ENCODE results near the gene EMSY. TPM values are rescaled to one million over a fixed set of nuclear protein-coding genes. Genes with fewer than 3 reads are reported as not detected.

EMSY gene
- total RNA-seq, 3 donors from 2014 or later: 22.9 to 71.3 (median 43.9) TPM

DNA sequence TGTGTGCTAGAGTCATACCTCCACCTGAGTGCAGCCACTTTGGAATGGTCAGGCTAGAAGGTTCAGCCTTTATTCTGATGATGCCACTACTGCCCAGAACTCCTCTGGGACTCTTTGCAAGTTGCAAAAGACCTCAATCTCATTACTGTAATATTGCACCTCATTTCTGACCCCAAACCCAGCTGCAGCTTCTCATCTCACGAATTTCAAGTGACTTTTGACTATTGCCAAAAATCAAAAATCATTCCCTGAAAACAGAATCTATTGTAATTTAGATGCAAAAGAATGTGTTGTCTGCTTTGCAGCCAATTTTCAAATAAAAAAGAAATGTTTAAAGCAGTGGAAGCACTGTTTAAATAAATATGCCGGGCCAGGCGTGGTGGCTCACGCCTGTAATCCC is 38.5 kb upstream of the EMSY start:
- Histone ChIP-seq H3K4me3 (no peak overlapping the region), H3K27ac (no peak overlapping the region), H3K27me3 (no peaks in the 10 kb centered on the region), H3K36me3 (no peaks in the 10 kb centered on the region), H3K9me3 (no peaks in the 10 kb centered on the region), H3K4me1 (no peaks in the 10 kb centered on the region)
- TF ChIP-seq POLR2A (IDR thresholded peaks at IDR 0.05) (no peak), POLR2AphosphoS5 (IDR thresholded peaks at IDR 0.05) (no peak)
- TF ChIP-seq, protein P1, sequence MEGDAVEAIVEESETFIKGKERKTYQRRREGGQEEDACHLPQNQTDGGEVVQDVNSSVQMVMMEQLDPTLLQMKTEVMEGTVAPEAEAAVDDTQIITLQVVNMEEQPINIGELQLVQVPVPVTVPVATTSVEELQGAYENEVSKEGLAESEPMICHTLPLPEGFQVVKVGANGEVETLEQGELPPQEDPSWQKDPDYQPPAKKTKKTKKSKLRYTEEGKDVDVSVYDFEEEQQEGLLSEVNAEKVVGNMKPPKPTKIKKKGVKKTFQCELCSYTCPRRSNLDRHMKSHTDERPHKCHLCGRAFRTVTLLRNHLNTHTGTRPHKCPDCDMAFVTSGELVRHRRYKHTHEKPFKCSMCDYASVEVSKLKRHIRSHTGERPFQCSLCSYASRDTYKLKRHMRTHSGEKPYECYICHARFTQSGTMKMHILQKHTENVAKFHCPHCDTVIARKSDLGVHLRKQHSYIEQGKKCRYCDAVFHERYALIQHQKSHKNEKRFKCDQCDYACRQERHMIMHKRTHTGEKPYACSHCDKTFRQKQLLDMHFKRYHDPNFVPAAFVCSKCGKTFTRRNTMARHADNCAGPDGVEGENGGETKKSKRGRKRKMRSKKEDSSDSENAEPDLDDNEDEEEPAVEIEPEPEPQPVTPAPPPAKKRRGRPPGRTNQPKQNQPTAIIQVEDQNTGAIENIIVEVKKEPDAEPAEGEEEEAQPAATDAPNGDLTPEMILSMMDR (IDR thresholded peaks at IDR 0.05): no peak
- intact Hi-C loops (cut with DNase I; ENCODE audit: low total_unique reads): no loop called here
- DNase-seq (ENCODE audit: low spot score in 2 of 2): no peak

DNA sequence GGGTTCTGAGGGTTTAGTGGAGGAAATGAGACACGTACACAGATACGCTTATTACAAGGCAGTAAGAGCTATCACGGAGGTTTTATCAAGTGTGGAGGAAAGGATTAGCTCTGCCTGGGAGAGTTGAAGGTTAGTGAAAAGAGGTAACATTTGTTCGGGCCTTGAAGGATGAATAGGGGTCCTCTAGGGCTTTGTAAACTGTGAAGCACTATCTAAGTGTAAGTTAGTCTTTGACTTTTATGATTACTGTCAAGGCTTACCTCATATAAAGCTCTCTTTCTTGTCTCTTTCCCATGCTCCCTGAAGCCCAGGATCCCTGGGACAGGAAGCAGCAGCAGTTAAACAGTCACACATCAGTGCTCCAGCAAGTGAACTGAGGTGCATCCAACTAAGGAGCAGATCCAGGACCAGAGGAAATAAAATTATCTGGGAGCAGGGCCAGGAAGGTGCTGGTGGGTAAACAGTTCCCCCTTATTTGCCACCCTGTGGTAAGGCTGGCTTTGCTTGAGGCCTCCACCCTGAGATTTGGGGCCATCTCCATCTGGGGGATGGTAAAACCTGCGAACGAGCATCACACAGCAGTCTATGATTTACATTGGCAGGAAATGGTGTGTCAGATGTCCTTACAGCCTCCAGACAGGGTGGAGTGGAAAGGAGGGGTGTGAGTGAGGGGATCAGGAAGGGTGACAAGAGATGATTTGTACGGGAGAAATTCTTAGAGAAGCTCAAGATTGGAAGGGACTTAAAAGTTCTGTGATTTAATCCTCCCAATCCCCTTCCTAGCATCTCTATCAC is 36.5 kb upstream of the EMSY start:
- DNase-seq (ENCODE audit: low spot score in 2 of 2): no peak
- H3K27me3 ChIP-seq: no peaks in the 10 kb centered on the region
- no peak overlapping the region for H3K27ac ChIP-seq
- H3K4me1 ChIP-seq: no peaks in the 10 kb centered on the region
- no peaks in the 10 kb centered on the region for H3K36me3 ChIP-seq
- intact Hi-C loops (cut with DNase I; ENCODE audit: low total_unique reads): no loop called here
- H3K9me3 ChIP-seq: no peaks in the 10 kb centered on the region
- no peak overlapping the region for H3K4me3 ChIP-seq
- TF ChIP-seq, protein P1 (IDR thresholded peaks at IDR 0.05): no peak
- TF ChIP-seq POLR2A (IDR thresholded peaks at IDR 0.05) (no peak), POLR2AphosphoS5 (IDR thresholded peaks at IDR 0.05) (no peak)

GRCh38 chr11:76410851-76411357 is 33.9 kb upstream of the EMSY start:
- Histone ChIP-seq H3K9me3 (no peaks in the 10 kb centered on the region), H3K27me3 (no peaks in the 10 kb centered on the region)
- intact Hi-C loops (cut with DNase I; ENCODE audit: low total_unique reads): no loop called here

DNA sequence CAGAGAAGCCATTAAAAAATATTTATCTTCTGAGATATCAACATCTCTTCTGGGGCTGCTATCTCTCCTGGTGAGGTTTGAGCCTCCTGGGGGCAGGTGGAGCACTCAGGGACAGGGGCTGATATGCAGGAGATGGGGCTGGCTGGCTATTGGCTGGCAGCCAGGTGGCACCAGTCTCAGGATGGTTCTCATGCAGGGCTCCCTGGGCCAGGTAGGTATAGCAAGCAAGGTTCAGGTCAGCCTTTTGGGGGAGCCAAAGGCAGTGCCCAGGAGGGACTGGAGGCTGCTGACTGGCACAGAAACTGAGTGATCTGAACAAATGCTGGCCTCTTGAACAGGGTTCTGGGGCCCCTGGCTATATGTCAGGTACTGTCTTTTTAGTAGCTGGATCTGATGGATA is 29.7 kb upstream of the EMSY start:
- Histone ChIP-seq H3K36me3 (no peaks in the 10 kb centered on the region), H3K9me3 (no peaks in the 10 kb centered on the region), H3K4me3 (no peak overlapping the region), H3K27me3 (no peaks in the 10 kb centered on the region), H3K27ac (no peak overlapping the region), H3K4me1 (no peaks in the 10 kb centered on the region)
- TF ChIP-seq, protein P1 (IDR thresholded peaks at IDR 0.05): no peak
- TF ChIP-seq POLR2AphosphoS5 (IDR thresholded peaks at IDR 0.05): no peak
- DNase-seq (ENCODE audit: low spot score in 2 of 2): no peak
- intact Hi-C loops (cut with DNase I; ENCODE audit: low total_unique reads): no loop called here

More at GRCh38 chr11:76410851-76411357, 33.9 kb upstream of the EMSY start:
- no peak overlapping the region for H3K4me3 ChIP-seq
- H3K4me1 ChIP-seq: no peaks in the 10 kb centered on the region
- H3K27ac ChIP-seq: no peak overlapping the region
- H3K36me3 ChIP-seq: no peaks in the 10 kb centered on the region
- no peak for DNase-seq (ENCODE audit: low spot score in 2 of 2)
- TF ChIP-seq POLR2AphosphoS5 (IDR thresholded peaks at IDR 0.05) (no peak), POLR2A (IDR thresholded peaks at IDR 0.05) (no peak)
- TF ChIP-seq, protein P1 (IDR thresholded peaks at IDR 0.05): no peak

DNA sequence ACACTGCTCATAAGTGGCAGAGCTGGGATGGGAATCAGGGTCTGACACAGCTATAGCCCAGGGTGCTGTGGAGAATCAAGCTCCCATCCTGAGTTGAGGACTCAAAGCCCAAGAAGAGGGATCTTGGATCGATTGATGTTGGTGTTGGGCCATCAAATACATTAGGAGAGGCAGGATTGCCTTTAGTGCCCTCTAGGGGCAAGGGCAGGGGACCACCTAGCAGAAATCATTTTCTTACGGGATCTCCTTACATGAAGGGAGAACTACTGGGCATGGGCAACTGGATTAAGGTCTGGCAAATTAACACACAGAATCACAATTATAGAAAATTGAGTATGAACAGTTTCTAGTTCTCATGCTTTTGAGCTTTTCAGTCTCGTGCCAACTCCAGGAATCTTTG is 24.9 kb upstream of the EMSY start:
- Histone ChIP-seq H3K4me3 (no peak overlapping the region), H3K27me3 (no peaks in the 10 kb centered on the region), H3K4me1 (no peaks in the 10 kb centered on the region), H3K36me3 (no peaks in the 10 kb centered on the region), H3K27ac (no peak overlapping the region), H3K9me3 (no peaks in the 10 kb centered on the region)
- no peak for DNase-seq (ENCODE audit: low spot score in 2 of 2)
- TF ChIP-seq POLR2A (IDR thresholded peaks at IDR 0.05) (no peak), POLR2AphosphoS5 (IDR thresholded peaks at IDR 0.05) (no peak)
- TF ChIP-seq, protein P1 (IDR thresholded peaks at IDR 0.05): no peak
- intact Hi-C loops (cut with DNase I; ENCODE audit: low total_unique reads): no loop called here
